H9 (cell line): ENCODE data around the gene SMNDC1. TPM values are rescaled to one million over a fixed set of nuclear protein-coding genes. Genes with fewer than 3 reads are reported as not detected.
"Not testable (repeated sequence)": the region's sequence is repeated elsewhere in the genome, so short reads cannot be mapped to it uniquely, and the experiment has no call there.

Source experiments
- DNase-seq: peaks from one replicate; pipeline ENCODE4 v3.0.0-alpha.2; 2017
- H2AFZ ChIP-seq: one replicate; pipeline ENCODE4 v1.6.1; 2013; ENCODE audit warnings: mild to moderate bottlenecking, low read length, control low read depth, moderate library complexity
- H2AK5ac ChIP-seq: 2 replicates; pipeline ENCODE4 v1.6.1; 2013; ENCODE audit warnings: low read length, control low read depth, mixed read lengths; ENCODE audit not compliant: insufficient read length
- H2BK120ac ChIP-seq: one replicate; pipeline ENCODE4 v1.6.1; 2013; ENCODE audit warnings: low read depth, mild to moderate bottlenecking, low read length, control low read depth, inconsistent platforms; ENCODE audit not compliant: poor library complexity, severe bottlenecking
- H2BK12ac ChIP-seq: 2 replicates; pipeline ENCODE4 v1.6.1; 2013; ENCODE audit warnings: low read length, control low read depth, mixed read lengths, low read depth; ENCODE audit not compliant: insufficient read length
- H2BK15ac ChIP-seq: 2 replicates; pipeline ENCODE4 v1.6.1; 2013; ENCODE audit warnings: low read depth, low read length, control low read depth
- H2BK20ac ChIP-seq: one replicate; pipeline ENCODE4 v1.6.1; 2013; ENCODE audit warnings: low read depth, mild to moderate bottlenecking, low read length, control low read depth, inconsistent platforms; ENCODE audit not compliant: poor library complexity, severe bottlenecking
- H2BK5ac ChIP-seq: 2 replicates; pipeline ENCODE4 v1.6.1; 2013; ENCODE audit warnings: low read length, control low read depth, mixed read lengths; ENCODE audit not compliant: insufficient read length
- H3K14ac ChIP-seq: 2 replicates; pipeline ENCODE4 v1.6.1; 2013; ENCODE audit warnings: low read length, control low read depth; ENCODE audit not compliant: insufficient read depth
- H3K18ac ChIP-seq: 2 replicates; pipeline ENCODE4 v1.6.1; 2013; ENCODE audit warnings: low read depth, mild to moderate bottlenecking, mixed read lengths, low read length, control low read depth; ENCODE audit not compliant: insufficient read length
- H3K23ac ChIP-seq: 2 replicates; pipeline ENCODE4 v1.6.1; 2013; ENCODE audit warnings: low read length, control low read depth, mixed read lengths, low read depth; ENCODE audit not compliant: insufficient read length
- H3K23me2 ChIP-seq: 2 replicates; pipeline ENCODE4 v1.6.1; 2013; ENCODE audit warnings: low read depth, mild to moderate bottlenecking, mixed read lengths, low read length, control low read depth; ENCODE audit not compliant: insufficient read length, poor library complexity, severe bottlenecking
- H3K27ac ChIP-seq: 2 replicates; pipeline ENCODE4 v1.5.1; 2013; ENCODE audit warnings: low read length, control low read depth, mixed read lengths, low read depth; ENCODE audit not compliant: insufficient read length
- H3K27me3 ChIP-seq: 2 replicates; pipeline ENCODE4 v1.6.1; 2013; ENCODE audit warnings: low read length, control low read depth, inconsistent platforms; ENCODE audit not compliant: insufficient read depth
- H3K4ac ChIP-seq: 2 replicates; pipeline ENCODE4 v1.6.1; 2013; ENCODE audit warnings: low read depth, mild to moderate bottlenecking, control low read depth, inconsistent platforms, low read length, moderate library complexity
- H3K4me1 ChIP-seq: 2 replicates; pipeline ENCODE4 v1.6.1; 2013; ENCODE audit warnings: low read length, control low read depth, inconsistent platforms; ENCODE audit not compliant: insufficient read depth
- H3K4me2 ChIP-seq: 2 replicates; pipeline ENCODE4 v1.6.1; 2013; ENCODE audit warnings: low read length, control low read depth, mixed read lengths; ENCODE audit not compliant: insufficient read length, insufficient read depth
- H3K56ac ChIP-seq: 2 replicates; pipeline ENCODE4 v1.6.1; 2013; ENCODE audit warnings: low read depth, mild to moderate bottlenecking, mixed read lengths, low read length, control low read depth; ENCODE audit not compliant: insufficient read length
- H3K79me1 ChIP-seq: 2 replicates; pipeline ENCODE4 v1.6.1; 2013; ENCODE audit warnings: low read depth, mild to moderate bottlenecking, moderate library complexity, low read length, control low read depth, inconsistent platforms; ENCODE audit not compliant: insufficient read depth, poor library complexity, severe bottlenecking
- H3K79me2 ChIP-seq: 2 replicates; pipeline ENCODE4 v1.6.1; 2013; ENCODE audit warnings: low read length, control low read depth, inconsistent platforms; ENCODE audit not compliant: insufficient read depth
- H3K9ac ChIP-seq: 2 replicates; pipeline ENCODE4 v1.6.1; 2013; ENCODE audit warnings: low read length, control low read depth, mixed read lengths; ENCODE audit not compliant: insufficient read length; ENCODE audit errors: extremely low read depth
- H3K9me3 ChIP-seq: one replicate; pipeline ENCODE4 v1.6.1; 2013; ENCODE audit warnings: low read depth, low read length, inconsistent platforms; ENCODE audit not compliant: control insufficient read depth
- H3T11ph ChIP-seq: one replicate; pipeline ENCODE4 v1.6.1; 2013; ENCODE audit warnings: mild to moderate bottlenecking, low read length, control low read depth, inconsistent platforms
- H4K20me1 ChIP-seq: one replicate; pipeline ENCODE4 v1.6.1; 2013; ENCODE audit not compliant: control insufficient read depth, insufficient read length, insufficient read depth
- H4K5ac ChIP-seq: 2 replicates; pipeline ENCODE4 v1.6.1; 2013; ENCODE audit warnings: low read depth, mild to moderate bottlenecking, mixed read lengths, low read length, control low read depth; ENCODE audit not compliant: insufficient read length
- H4K8ac ChIP-seq: replicated peaks from 2 replicates; pipeline ENCODE4 v1.6.1; 2013; ENCODE audit warnings: low read length, control low read depth, mixed read lengths, low read depth; ENCODE audit not compliant: insufficient read length
- H4K91ac ChIP-seq: 2 replicates; pipeline ENCODE4 v1.6.1; 2013; ENCODE audit warnings: low read depth, mild to moderate bottlenecking, moderate library complexity, mixed read lengths, low read length, control low read depth; ENCODE audit not compliant: insufficient read length
- H3K27ac Mint-ChIP-seq, 3 experiments: 2 replicates in 2 of 3; 3 replicates in 1 of 3; pipeline ENCODE4 v1.8.0; 2020 to 2021; ENCODE audit warnings: mixed read lengths in 3 of 3, mild to moderate bottlenecking in 1 of 3, moderate library complexity in 1 of 3
- H3K27me3 Mint-ChIP-seq: 2 replicates; pipeline ENCODE4 v1.8.0; 2021; ENCODE audit warnings: low read depth, mild to moderate bottlenecking, moderate library complexity, mixed read lengths
- H3K36me3 Mint-ChIP-seq, 3 experiments: 2 replicates in 2 of 3; 3 replicates in 1 of 3; pipeline ENCODE4 v1.8.0; 2020 to 2021; ENCODE audit warnings: low read depth in 3 of 3, mixed read lengths in 3 of 3; ENCODE audit not compliant: insufficient read depth in 1 of 3
- H3K4me1 Mint-ChIP-seq, 2 experiments: 2 replicates each; pipeline ENCODE4 v1.8.0; 2020; ENCODE audit warnings: mixed read lengths in 2 of 2
- H3K4me3 Mint-ChIP-seq, 2 experiments: 2 replicates in 1 of 2; 3 replicates in 1 of 2; pipeline ENCODE4 v1.8.0; 2020 to 2021; ENCODE audit warnings: mild to moderate bottlenecking in 2 of 2, mixed read lengths in 2 of 2, moderate library complexity in 1 of 2
- H3K9me3 Mint-ChIP-seq, 2 experiments: 2 replicates in 1 of 2; 3 replicates in 1 of 2; pipeline ENCODE4 v1.8.0; 2020; ENCODE audit warnings: mild to moderate bottlenecking in 2 of 2, mixed read lengths in 2 of 2, moderate library complexity in 1 of 2
- CTCF ChIP-seq: fragments of 200-600 bp; sonication (generic); conservative IDR thresholded peaks from 3 replicates; pipeline ENCODE4 v1.8.0; 2021; ENCODE audit warnings: antibody characterized with exemption, mild to moderate bottlenecking
- WGBS: extraction: QIAGEN DNeasy Blood & Tissue Kit; methylation state at CpG from one replicate; pipeline ENCODE4 v1.1.7; 2013; ENCODE audit warnings: missing lambda C conversion rate, low lambda C conversion rate, mixed read lengths; ENCODE audit not compliant: insufficient read length; ENCODE audit errors: extremely low coverage; 5-methylcytosine and 5-hydroxymethylcytosine counted together
- total RNA-seq: library from RNA; stranded (reverse); gene quantifications from 2 replicates; pipeline ENCODE4 v1.2.1, GENCODE V29; 2021

Gene SMNDC1
- total RNA-seq, 1 experiment from 2014 or later: 55.7 TPM

- Histone ChIP-seq H3K79me2 (no peaks in the 10 kb centered on the region), H3K4ac (no peak overlapping the region), H3K4me1 (no peaks in the 10 kb centered on the region), H3K79me1 (no peaks in the 10 kb centered on the region), H3K9me3 (no peaks in the 10 kb centered on the region), H3K4me2 (no peak overlapping the region), H3K23ac (no peak overlapping the region), H3K14ac (no peak overlapping the region), H3K9ac (no peak overlapping the region), H3K18ac (no peak overlapping the region), H3K23me2 (no peaks in the 10 kb centered on the region), H3K27me3 (no peaks in the 10 kb centered on the region), H2AK5ac (no peak overlapping the region), H4K91ac (no peak overlapping the region), H4K20me1 (no peaks in the 10 kb centered on the region), H2BK15ac (no peak overlapping the region), H2BK120ac (no peak overlapping the region), H4K8ac (no peak overlapping the region), H3K27ac (no peak overlapping the region), H3T11ph (no peak overlapping the region), H2BK5ac (no peak overlapping the region), H4K5ac (no peak overlapping the region), H2BK12ac (no peak overlapping the region), H3K56ac (no peak overlapping the region), H2AFZ (no peak overlapping the region), H2BK20ac (no peak overlapping the region)
- Mint-ChIP-seq H3K9me3 (no peaks in the 10 kb centered on the region), H3K36me3 (no peaks in the 10 kb centered on the region), H3K27me3 (no peaks in the 10 kb centered on the region; the same call in 1 of the 2 replicates), H3K4me1 (peaks cover 11 to 12% of the 10 kb centered on the region in 2 experiments), H3K27ac (no peak overlapping the region), H3K4me3 (no peak overlapping the region)
- TF ChIP-seq CTCF: no peak
- no CpG with 5 or more reads among the region's 4 CpGs for WGBS
- DNase-seq: no peak
Observed at GRCh38 chr10:110273474-110273873, 31.2 kb downstream of the SMNDC1 start.

GRCh38 chr10:110272995-110273394 lies 31.7 kb downstream of the SMNDC1 start:
- not testable (repeated sequence) for H3K79me2 ChIP-seq, H2BK15ac ChIP-seq, H3K4me1 ChIP-seq, H4K20me1 ChIP-seq, H4K5ac ChIP-seq, H3K4ac ChIP-seq, H3K79me1 ChIP-seq, H3K9ac ChIP-seq, H2BK20ac ChIP-seq, H2BK12ac ChIP-seq, H2BK120ac ChIP-seq, H2AFZ ChIP-seq, DNase-seq, H3K27ac ChIP-seq, H3K4me2 ChIP-seq, H2BK5ac ChIP-seq, H3K36me3 Mint-ChIP-seq, H3K56ac ChIP-seq, H3K9me3 Mint-ChIP-seq, H3K18ac ChIP-seq, H3K27me3 ChIP-seq, H3T11ph ChIP-seq, H3K4me3 Mint-ChIP-seq, H4K91ac ChIP-seq, H3K14ac ChIP-seq, H3K27me3 Mint-ChIP-seq, H2AK5ac ChIP-seq, H4K8ac ChIP-seq, H3K23ac ChIP-seq, H3K23me2 ChIP-seq, H3K9me3 ChIP-seq
- Mint-ChIP-seq H3K27ac (peak overlapping the region in 1 of 3 experiments; percentile 12; a peak in 1 of 7 replicates), H3K4me1 (peaks cover 11 to 12% of the 10 kb centered on the region in 2 experiments)
- no CpG with 5 or more reads among the region's 15 CpGs for WGBS
